Hematopoietic multipotent progenitor cell treated with erythropoietin and hydrocortisone succinate and interleukin-3 and kit ligand, for 15 days (in vitro differentiated cells): Measurements from ENCODE around the gene PEX10.
A peak's percentile ranks its signal among the peaks of the same experiment; 100 is the strongest.

Experiments used
- DNase-seq: peaks from one replicate; pipeline ENCODE4 v3.0.0-alpha.2; 2015; ENCODE audit warnings: low spot score

PEX10 gene

DNA sequence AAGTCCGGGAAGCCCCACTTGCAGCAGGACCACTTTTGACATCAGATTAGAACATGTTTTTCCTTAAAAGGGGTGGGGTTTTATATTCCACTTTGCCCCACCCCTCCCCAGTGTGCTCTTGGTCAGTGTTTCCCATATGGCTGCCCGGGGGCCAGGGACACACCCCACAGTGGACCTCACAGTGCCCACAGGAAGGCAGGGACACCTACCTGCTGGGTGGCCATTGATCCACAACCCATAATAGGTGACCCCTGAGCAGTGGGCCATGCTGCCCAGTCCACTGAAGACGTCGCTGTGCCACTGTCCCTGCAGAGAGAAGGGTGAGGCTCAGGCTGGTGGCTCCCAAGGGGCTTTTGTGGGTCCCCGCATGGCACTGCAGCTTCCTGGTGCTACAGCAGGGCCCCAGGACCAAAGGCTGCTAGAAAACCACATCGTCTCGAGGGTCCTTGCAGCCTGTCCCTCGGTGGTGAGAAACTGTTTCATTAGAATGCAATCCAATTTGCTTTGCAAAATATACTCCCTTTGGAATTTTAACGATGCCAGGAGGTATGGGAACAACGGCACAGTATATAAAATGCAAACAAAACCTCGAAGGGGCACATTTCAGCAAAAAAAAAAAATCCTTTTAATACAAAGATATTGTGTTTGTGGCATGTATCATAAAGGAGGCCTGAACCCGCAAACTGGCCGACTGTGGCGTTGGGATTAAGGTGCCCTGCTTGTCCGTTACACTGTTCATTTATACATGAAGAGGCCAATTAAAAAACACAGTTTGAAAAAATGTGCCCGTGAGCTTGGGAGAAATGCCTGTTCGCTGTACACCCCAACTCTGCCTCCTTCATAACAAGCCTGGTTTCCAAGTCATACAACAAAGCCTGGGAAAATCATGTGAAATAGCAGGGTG is 37.9 kb downstream of the PEX10 start:
- no peak for DNase-seq

DNA sequence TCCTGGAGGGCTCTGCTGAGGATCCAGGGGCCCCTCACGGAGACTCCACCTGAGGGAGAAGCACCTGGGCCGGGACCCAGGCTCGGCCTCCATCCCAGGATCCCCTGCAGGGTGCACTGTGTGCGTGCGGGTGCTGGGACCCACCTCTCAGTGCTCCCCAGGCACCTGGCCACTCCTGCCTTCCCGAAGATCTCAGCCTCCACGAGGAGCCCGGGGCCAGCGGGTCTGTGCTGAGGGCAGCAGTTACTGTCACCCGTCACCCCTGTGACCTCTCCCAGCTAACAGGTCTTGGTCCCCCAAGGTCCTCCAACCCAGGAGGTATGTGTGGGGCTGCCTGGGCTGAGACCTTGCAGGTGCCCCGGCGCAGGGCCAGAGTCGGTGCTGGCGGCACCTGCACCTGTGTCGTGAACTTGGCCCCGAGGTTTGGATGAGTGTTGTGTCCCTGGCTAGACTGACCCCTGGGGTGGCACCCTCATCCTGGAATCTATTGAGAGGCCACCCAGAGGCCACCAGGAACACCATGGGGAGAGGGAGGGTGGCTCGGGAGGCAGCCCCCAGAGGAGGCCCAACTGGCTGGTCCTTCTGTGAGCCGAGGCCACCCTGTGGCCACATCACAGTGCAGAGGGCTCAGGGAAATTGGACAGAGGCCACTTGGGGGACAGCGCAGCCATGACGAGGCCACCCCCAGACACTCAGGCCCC is 38.7 kb downstream of the PEX10 start:
- no peak for DNase-seq

DNA sequence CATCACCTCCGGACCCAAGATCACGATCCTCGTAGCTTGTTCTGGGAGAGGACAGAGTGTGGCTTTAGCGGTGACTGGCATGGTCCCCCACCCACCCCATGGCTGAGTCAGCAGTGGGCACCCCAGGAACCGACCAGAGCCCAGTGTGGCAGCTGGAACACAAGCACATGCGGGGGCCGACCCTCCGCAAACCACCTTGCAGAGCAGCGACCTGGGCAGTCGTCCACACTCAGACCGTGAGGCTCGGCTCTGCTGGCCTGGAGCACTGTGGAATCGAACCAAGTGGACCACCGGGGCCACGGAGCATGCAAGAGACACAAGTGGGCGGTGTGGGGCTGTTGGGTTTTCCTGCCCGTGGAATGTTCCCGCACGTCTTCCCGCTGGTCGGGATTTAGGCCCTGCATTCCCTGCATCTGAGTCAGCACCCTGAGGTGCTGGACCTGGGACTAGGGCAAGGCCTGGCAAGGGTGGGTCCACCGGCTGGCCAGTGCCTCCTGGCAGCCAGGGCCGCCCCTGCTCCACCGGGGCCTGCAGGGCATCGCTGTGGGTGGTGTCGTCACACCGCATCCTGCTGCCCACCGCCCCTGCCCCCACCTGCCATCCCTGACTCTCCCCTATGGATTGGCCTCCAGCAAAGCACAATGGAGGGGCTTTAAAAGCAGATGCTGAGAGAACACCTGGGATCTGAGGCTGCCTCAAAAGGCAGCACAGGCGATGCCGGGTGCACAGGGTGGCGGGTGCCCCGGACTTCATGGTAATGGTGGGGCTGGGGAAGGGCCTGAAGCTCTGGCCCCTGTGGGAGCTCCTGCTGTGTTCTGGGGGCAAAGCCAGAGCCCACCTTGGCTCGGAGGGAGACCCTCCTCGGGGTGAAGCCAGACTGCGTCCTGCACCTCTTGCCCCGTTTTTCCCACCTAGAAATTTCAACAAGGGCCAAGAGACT is 39.5 kb downstream of the PEX10 start:
- DNase-seq: no peak

DNA sequence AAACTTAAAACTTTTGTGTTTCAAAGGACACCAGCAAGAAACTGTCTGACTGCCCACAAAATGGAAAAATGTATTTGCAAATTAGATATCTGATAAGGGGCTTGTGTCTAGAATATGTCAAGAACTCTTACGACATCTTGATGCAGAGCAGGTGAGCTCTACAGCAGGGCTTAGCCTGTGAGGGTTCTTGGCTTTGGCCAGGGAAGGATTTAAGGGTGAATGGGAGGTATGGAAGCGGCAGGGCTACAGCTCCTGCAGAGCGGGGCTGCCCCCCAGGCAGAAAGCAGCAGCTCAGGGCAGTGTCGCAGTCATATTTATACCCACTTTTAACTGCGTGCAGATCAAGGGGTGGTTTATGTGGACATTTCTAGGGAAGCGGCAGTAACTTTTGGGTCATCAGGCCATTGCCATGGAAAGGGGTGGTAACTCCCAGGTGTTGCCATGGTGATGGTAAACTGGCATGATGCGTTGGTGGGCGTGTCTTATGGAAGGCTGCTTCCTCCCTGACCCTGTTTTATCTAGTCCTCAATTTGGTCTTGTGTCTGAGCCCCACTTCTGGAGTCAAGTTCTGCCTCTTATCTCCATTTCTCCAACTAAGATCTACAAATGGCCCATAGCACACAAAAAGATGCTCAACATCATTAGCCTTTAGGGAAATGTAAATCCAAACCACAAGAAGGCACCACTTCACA is 44.2 kb downstream of the PEX10 start:
- DNase-seq: peak; percentile 11

DNA sequence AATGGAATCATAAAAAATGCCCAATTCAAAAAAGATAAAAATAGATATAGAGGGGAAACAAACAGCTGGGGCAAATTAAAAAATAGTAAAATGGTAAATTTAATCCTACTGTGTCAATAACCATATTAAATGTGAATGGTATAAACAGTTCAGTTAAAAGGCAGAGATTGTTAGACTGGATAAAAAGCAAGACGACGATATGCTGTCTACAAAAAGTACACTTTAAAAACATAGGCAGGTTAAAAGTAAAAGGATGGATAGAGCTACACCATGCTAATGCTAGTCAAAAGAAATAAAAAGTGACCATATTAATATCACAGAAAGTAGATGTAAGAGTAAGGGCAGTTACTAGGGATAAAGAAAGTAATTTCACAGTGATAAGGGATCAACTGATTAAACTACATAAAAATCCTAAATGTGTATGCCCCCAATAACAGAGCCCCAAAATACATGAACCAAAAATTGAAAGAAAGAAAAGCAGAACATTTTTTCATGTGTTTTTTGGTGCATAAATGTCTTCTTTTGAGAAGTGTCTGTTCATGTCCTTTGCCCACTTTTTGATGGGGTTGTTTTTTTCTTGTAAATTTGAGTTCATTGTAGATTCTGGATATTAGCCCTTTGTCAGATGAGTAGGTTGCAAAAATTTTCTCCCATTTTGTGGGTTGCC is 48.4 kb downstream of the PEX10 start:
- no peak for DNase-seq

DNA sequence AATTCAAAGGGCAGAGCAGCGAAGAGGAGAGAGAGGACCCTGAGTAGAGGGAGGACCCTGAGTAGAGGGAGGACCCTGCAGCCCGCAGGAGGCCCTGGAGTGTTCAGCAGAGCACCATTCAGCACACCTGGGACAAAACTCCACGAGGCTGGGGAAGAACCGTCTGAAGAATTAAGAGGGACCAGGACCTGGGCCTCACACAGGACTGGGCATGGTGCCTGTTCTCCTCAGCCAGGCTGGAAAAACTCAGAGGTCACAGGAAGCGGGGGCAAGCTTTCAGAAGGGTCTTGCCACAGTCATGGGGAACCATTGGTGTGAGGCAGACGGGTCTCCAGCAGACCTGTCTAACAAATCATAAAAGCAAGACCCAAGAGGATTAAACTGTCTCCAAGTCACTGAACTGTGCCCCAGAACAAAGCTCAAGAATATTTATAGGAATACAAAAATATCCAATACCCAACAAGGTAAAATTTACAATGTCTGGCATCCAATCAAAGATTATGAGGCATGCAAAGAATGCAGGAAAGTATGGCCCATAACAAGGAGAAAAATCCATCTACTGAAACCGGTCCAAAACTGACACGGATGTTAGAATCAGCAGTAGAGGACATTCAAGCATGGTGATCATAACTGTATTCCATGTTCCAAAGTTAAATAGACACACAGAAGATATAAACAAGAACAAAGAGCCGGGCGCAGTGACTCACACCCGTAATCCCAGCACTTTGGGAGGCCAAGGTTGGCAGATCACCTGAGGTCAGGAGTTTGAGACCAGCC is 51.6 kb downstream of the PEX10 start:
- DNase-seq: no peak

DNA sequence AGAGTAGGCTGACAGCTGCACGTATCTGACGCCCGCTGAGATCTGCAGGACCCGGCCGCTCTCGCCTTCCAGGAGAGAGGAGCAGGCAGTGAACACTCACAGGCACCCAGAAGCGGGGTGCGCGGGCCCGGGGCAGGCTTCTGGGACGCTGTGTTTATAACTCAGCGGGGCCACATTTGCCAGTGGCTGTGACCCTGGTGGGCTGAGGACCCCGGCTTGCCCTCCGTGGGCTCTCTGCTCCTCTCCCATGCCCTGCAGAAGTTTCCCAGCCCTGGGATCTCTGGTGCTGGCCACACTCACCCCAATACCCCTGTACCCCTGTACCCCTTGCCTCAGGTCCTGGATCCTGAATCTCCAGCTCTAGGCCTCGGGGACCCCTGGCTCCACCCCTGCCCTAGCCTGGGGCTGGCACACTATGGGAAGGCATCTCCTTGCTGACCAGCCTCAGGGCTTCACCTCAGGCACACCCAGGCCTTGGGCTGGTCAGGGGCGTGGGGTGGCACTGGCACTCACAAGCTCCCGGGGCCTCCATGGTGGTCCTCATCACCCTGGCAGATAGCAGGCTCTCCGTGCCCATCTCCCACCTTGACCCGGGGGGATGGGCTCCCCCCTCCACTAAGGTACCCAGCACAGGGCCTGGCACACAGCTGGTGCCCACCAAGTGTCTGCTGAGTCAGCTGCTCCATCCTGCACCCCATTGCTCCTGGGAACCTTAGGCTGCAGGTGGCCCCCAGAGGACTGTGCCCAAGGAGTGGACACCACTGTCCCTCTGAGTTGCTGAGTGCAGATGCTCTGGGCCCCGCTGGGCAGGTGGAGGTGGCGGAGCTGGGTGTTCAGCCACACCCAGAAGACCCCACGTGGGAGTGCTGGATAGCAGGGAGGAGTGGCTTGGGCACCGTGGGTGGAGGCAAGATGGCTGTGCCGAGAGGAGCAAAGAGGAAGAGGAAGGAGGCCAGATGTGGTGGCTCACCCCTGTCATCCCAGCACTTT is 53.4 kb downstream of the PEX10 start:
- DNase-seq: no peak

DNA sequence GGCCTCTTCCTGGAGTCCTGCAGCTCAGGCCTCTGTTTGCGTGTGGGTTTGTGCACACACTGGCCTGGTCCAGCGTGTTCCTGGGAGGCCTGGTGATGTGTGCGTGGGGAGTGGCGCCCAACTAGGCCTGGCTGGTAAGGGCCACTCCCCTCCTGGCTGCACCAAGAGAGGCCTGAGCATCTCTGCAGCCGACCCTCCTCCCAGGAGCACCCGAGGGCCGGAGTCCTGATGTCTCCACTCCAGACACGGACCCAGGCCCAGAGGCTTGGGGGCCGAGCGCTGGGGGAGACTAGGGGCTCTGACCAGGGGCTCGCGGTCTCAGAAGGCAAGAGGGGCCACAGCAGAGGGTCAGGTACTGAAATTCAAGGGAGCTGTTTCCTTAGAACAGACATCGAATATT is 54.3 kb downstream of the PEX10 start:
- DNase-seq: no peak

DNA sequence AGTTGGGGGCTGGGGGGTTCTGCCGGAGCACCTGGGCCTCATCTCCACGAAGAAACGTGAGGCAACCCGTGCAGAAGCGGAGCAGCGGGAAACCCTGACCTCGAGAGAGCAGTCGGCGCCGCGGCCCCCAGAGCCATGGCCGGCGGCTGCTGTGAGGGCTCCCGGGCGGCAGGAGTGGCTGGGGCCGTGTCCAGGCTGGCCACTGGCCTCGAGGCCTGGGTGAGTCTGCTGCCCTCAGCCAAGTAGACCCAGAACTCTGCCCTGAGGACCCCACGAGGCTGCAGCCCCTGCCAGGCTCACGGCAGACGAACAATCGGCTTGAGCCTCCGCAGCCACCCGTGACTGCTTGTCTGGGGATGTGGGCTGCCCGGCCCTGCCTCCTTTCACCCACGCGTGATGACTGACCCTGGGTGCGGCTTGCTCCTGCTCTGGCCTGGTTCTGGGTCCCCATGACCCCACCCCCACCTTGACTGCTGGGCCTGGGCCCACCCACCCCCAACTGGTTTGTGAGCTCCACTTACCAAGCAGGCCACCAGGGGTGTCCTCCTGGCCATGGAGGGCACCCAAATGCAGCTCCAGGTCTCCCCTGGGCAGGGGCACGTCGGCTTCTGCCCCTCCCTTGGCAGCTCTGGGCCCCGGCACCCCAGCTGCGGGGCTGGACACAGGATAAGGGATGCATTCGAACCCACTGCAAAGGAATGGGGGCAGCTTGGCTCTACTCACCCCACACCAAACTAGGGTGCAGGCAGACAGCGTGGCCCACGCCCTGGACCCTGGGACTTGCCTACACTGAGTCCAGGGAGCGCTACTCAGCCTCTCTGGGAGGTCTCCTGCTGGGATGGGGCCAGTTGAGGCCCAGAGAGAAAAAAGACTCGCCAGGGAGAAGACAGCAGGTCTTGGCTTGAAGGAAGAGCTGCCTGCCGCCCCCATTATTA is 55.2 kb downstream of the PEX10 start:
- DNase-seq: no peak

DNA sequence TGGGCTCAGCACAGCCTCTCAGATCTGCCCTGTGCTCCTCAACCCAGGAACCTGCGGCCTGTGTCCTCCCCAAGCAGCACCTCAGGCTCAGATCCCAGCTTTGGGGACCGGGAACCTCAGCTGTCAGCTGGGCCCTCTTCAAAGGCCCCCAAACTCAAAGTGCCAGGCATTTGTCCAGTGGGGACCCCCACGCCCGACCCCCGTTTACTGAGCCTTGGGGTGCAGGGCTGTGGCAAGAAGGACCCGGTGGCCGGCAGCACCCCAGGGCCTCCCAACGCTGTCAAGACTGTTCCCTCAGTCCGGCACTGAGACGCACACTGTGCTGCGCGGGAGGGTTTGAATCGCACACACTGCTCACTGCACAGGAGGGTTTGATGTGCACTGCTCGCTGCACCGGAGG is 56.0 kb downstream of the PEX10 start:
- no peak for DNase-seq

DNA sequence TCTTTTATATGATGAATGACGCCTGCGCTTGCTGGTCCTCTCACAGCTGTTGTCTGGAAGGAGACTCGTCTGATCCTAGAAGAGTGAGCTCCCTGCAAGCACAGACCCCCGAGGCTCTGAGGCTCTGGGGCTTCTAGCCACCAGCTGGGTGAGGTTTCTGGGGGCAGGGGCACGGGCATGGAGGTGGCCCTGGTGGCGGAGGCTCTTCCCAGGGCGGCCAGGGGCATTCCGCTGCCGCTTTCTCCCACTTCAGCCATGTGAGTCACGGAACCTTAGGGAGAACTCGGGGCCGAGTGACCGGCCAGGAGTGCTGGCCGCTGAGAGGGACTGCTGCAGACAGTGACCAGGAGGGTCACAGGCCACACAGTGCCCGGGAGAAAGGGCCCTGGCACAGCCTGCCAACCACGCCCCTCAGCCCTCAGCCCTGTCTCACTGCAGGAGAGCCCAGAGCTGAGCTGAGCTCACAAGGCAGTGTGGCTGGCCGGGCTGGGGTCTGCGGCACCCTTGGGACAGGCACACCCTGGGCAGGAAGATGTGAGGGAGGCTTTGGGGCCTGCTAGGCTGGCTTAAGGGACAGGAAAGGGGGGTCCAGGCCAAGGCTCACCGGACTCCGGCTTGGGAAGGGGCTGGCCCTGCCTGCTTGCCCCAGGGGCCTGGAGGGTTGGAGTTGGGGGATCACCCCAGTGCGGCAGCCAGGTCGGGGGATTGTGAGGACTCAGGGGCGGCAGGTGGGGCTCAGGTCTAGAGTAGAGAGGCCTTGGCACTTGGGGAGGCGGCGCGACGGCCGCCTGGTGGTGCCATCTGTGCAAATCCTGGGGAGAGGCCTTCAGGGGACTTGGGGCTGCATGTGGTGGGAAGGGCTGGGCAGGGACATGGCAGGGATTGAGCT is 56.7 kb downstream of the PEX10 start:
- no peak for DNase-seq

DNA sequence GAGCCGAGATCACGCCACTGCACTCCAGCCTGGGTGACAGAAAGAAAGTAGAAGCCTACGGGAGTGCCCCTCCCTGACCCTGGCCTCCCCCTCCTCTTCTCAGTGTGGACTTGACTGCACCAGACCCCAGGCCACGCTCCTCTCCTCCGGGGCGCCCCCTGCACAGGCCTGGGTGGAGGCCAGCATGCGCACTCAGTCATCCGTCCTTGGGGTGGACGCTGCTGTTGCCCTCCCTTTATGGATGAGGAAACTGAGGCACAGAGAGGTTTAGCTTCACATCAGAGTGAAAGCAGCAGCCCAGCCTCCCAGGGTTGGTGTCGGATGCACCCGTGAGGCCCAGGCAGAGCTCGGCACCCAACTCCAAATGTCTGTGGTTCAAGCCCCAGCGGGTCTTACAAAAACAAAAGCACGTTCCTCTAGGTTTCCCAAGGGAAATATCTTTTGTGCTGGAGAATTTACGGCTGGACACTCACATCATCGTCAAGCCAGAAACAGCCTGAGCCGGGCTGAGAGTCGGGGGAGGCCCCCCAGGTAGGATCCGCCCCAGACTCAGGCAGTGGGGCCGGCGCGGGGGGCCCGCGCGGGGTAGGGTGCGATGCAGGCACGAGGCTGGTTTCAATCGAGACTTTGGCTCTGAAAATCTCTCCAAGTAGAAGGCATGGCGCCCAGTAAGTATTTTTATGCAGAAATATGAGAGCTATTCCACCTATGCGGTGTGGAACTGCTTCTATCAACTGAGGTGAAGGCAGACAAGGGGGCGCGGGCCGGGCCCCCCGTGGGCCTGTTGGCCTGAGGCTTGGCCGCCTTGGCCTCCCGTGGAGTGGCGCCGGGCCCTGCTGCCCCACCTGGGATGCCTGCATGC is 57.6 kb downstream of the PEX10 start:
- no peak for DNase-seq
